ENCODE measurements around the gene STARD9. TPM values are rescaled to one million over a fixed set of nuclear protein-coding genes. Genes with fewer than 3 reads are reported as not detected.
"Not testable (repeated sequence)": the region's sequence is repeated elsewhere in the genome, so short reads cannot be mapped to it uniquely, and the experiment has no call there.

Gene STARD9
- polyA plus RNA-seq, 3 donors = 7.5 to 9.4 (median 7.5) TPM

- DNase-seq (ENCODE audit: low read depth in 3 of 3, low spot score in 2 of 3) = no peak
Observed at GRCh38 chr15:42749266-42749665, 173.9 kb downstream of the STARD9 start.

- DNase-seq (ENCODE audit: low read depth in 3 of 3, low spot score in 2 of 3) = no peak
Observed at GRCh38 chr15:42750306-42750705, 174.9 kb downstream of the STARD9 start.

GRCh38 chr15:42759093-42759492 lies 183.7 kb downstream of the STARD9 start:
- no peak for DNase-seq (ENCODE audit: low read depth in 3 of 3, low spot score in 2 of 3)

- no peak for DNase-seq (ENCODE audit: low read depth in 3 of 3, low spot score in 2 of 3)
Observed at GRCh38 chr15:42760759-42761158, 185.4 kb downstream of the STARD9 start.

DNA sequence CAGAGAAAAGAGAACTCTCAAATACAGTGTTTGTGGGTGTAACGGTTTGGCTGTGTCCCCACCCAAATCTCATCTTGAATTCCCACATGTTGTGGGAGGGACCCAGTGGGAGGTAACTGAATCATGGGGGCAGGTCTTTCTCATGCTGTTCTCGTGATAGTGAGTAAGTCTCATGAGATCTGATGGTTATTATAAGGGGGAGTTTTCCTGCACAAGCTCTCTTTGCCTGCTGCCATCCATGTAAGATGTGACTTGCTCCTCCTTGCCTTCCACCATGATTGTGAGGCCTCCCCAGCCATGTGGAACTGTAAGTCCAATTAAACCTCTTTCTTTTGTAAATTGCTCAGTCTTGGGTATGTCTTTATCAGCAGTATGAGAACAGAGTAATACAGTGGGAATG lies 186.4 kb downstream of the STARD9 start:
- not testable (repeated sequence) for DNase-seq (ENCODE audit: low read depth in 3 of 3, low spot score in 2 of 3)

DNA sequence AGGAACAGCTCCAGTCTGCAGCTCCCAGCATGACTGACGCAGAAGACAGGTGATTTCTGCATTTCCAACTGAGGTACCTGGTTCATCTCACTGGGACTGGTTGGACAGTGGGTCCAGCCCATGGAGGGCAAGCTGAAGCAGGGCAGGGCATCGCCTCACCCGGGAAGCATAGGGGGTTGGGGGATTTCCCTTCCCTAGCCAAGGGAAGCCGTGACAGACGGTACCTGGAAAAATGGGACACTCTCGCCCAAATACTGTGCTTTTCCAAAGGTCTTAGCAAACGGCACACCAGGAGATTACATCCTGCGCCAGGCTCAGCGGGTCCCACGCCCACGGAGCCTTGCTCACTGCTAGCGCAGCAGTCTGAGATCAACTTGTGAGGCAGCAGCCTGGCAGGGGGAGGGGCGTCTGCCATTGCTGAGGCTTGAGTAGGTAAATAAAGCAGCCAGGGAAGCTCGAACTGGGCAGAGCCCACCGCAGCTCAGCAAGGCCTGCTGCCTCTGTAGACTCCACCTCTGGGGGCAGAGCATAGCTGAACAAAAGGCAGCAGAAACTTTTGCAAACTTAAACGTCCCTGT lies 188.8 kb downstream of the STARD9 start:
- DNase-seq (ENCODE audit: low read depth in 3 of 3, low spot score in 2 of 3) = not testable (repeated sequence)

DNA sequence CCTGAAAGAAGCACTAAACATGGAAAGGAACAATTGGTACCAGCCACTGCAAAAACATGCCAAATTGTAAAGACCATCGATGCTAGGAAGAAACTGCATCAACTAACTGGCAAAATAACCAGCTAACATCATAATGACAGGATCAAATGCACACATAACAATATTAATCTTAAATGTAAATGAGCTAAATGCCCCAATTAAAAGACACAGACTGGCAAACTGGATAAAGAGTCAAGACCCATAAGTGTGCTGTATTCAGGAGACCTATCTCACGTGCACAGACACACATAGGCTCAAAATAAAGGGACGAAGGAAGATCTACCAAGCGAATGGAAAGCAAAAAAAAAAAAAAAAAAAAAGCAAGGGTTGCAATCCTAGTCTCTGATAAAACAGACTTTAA lies 190.7 kb downstream of the STARD9 start:
- DNase-seq (ENCODE audit: low read depth in 3 of 3, low spot score in 2 of 3) = not testable (repeated sequence)

Other genes starting within 250 kb of the STARD9 start
- gene CAPN3, start 216.1 kb upstream of the STARD9 start, polyA plus RNA-seq (ENCODE audit: insufficient read length in 3 of 3) = 10 to 100 TPM; 23.9 to 31.8 (median 24.6) TPM
- 10 to 100 TPM; 47.1 to 50.6 (median 50.5) TPM for gene ZNF106, start 84.5 kb upstream of the STARD9 start, polyA plus RNA-seq (ENCODE audit: insufficient read length in 3 of 3)
- gene SNAP23, start 80.0 kb upstream of the STARD9 start, polyA plus RNA-seq (ENCODE audit: insufficient read length in 3 of 3) = 100 to 1,000 TPM; 117 to 123 (median 120) TPM
- 10 to 100 TPM; 21.8 to 23.8 (median 23.5) TPM for gene LRRC57, start 26.8 kb upstream of the STARD9 start, polyA plus RNA-seq (ENCODE audit: insufficient read length in 3 of 3)
- 10 to 100 TPM; 21.9 to 25.7 (median 24.9) TPM for gene HAUS2, start 26.8 kb upstream of the STARD9 start, polyA plus RNA-seq (ENCODE audit: insufficient read length in 3 of 3)
- 10 to 100 TPM; 14.5 to 15.4 (median 14.6) TPM for gene CDAN1, start 161.5 kb downstream of the STARD9 start, polyA plus RNA-seq (ENCODE audit: insufficient read length in 3 of 3)

Data from right renal cortex interstitium (tissue), 3 donors.